NCI-H2227 treated with DMSO at 0.1 percent for 48 hours (cell line): ENCODE results near the gene OSGIN1.

Experiments
- DNase-seq: peaks from one replicate; lab custom pipeline; 2025; lab: John Stamatoyannopoulos, UW

Gene OSGIN1

DNA sequence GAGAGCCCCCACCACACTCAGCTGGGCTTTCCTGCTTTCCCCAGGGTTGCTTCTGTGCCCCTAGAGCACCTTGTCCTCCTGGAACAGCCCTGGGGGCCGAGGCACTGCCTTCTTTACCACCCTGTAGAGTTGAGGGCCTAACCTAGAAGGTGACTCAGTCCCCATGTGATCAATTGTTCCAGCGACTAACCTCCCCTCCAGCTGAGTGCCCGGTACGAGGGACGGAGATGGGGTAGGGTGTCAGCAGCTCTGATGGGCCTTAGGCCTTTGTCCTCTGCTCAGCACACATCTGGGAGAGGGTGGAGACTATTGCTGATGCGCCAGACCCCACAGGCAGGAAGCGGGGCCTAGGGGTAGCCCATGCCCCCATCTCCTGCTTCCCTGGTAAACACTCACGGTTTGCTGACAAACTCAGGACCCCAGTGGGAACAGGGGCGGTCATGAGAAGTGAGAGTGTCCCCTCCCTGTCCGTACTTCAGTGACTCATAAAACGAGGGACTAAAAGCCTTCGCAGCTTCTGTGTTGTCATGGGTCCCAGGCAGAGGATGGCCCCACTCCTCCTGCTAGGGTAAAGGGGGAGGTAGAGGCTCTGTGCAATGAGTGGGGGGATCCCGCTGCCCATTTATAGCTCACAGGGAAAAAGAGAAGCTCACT is 48.1 kb downstream of the OSGIN1 start:
- DNase-seq = no peak

GRCh38 chr16:84001726-84002125 is 48.7 kb downstream of the OSGIN1 start:
- no peak for DNase-seq

- no peak for DNase-seq
Measured at GRCh38 chr16:84003038-84003437, 50.0 kb downstream of the OSGIN1 start.

DNA sequence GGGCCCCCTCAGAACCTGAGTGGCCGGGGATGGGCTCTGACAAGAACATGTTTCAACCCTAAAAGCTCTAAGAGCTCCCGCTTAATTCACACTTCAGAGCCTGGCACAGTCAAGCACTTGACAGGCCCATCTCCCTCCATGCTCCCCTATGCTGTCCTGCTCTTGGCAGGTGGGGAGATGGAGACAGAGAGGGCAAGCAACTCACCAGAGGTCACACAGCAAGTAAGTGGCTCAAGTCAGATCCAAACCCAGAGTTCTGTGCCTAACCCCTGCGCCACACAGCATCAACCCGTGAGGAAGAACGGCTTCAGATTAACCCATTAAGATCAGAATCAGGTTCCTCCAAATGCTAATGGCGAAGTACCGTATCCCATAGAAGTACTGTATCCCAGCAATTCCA is 51.4 kb downstream of the OSGIN1 start:
- no peak for DNase-seq

- DNase-seq = no peak
Measured at GRCh38 chr16:84005391-84005790, 52.4 kb downstream of the OSGIN1 start.

DNA sequence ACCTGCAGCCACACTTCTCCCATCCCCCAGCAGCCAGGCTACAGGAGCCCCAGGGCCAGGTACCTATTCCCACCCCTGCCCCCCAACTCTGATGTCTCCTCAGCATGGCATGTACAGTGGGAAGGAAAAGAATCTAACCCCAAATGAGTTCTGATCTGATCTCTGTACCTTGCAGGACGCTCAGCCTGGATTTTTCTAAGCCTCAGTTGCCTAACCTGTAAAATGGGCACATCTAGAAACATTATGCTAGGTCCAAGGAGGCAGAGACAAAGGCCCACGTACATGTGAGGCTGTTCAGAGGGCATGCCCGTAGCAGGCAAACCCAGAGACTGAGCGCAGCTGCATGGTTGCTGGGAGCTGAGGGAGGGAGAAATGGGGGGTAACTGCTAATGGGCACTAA is 54.5 kb downstream of the OSGIN1 start:
- no peak for DNase-seq

GRCh38 chr16:84007965-84008364 is 54.9 kb downstream of the OSGIN1 start:
- DNase-seq = no peak

DNA sequence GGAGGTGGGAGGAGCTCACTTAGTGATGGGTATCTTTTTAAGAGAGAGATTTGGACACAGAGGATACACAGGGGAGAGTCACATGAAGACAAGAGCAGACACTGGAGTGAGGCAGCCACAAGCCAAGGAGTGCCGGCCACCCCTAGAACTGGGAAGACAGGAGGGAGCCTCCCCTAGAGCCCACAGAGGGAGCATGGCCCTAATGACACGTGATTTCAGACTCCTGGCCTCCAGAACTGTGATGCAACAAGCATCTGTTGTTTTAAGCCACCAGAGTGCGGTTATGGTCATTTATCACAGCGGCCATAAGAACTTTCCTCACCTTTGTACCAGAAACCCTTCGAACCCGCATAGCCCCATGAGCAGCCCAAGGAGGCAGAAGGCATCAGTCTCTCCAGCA is 56.2 kb downstream of the OSGIN1 start:
- no peak for DNase-seq

- no peak for DNase-seq
Measured at GRCh38 chr16:84013787-84014569, 60.9 kb downstream of the OSGIN1 start.

- DNase-seq = no peak
Measured at GRCh38 chr16:84014570-84015327, 61.7 kb downstream of the OSGIN1 start.

DNA sequence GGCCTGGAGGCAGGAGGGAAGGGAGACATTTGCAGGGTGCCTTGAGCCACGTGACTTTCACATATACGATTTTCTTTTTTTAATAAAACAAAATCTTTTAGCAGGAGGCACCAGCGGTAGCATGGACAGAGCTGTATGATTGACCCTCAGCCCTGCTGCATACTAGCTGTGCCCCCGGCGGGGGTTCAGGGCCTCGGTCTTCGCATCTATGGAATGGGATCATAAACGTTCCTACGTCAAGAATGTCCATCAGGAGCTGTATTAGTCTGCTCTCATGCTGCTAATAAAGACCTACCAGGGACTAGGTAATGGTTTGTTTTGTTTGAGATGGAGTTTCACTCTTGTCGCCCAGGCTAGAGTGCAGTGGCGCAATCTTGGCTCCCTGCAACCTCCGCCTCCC is 62.4 kb downstream of the OSGIN1 start:
- DNase-seq = no peak
